Measurements from ENCODE around the gene MAGI1.
"Not testable (repeated sequence)": the region's sequence is repeated elsewhere in the genome, so short reads cannot be mapped to it uniquely, and the experiment has no call there.

Gene MAGI1

DNA sequence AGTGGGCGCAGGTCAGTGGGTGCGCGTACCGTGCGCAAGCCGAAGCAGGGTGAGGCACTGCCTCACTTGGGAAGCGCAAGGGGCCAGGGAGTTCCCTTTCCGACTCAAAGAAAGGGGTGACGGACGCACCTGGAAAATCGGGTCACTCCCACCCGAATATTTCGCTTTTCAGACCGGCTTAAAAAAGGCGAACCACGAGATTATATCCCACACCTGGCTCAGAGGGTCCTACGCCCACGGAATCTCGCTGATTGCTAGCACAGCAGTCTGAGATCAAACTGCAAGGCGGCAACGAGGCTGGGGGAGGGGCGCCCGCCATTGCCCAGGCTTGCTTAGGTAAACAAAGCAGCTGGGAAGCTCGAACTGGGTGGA, 529.3 kb downstream of the MAGI1 start:
- H3K4me3 Mint-ChIP-seq; H3K4me1 Mint-ChIP-seq (ENCODE audit: low read depth); H3K9me3 Mint-ChIP-seq (ENCODE audit: low read depth); H3K27ac Mint-ChIP-seq; H3K27me3 Mint-ChIP-seq; H3K36me3 Mint-ChIP-seq: not testable (repeated sequence)

DNA sequence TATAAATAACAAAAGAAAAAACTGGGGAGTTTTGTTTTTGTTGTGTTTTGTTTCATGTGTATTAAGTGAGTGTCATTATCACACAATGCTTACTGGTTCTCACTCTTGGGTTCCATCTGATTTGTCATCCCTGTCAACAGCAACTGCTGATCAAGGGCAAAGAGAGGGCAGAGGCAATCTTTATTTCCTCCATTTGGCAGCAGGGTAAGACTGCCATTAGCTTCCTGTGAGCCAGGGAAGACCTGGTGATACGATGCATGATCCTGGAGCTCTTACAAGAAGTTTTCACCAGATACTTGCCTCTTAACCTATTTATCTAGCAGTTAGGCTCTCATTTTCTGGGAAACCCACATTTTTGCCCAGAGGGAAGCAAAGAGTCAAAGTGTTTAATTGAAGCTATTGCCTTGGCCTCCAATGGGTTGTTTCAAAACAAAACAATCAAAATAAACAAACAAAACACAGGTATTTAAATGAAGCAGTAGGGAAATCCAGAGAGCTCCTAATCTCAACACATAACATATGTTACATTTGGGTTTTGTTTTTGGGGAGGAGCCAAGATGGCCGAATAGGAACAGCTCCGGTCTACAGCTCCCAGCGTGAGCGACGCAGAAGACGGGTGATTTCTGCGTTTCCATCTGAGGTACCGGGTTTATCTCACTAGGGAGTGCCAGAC, 529.8 kb downstream of the MAGI1 start:
- Mint-ChIP-seq H3K4me3 (no peak overlapping the region), H3K27me3 (no peaks in the 10 kb centered on the region), H3K9me3 (ENCODE audit: low read depth) (peaks cover 7% of the 10 kb centered on the region), H3K4me1 (ENCODE audit: low read depth) (no peaks in the 10 kb centered on the region), H3K36me3 (no peaks in the 10 kb centered on the region), H3K27ac (no peak overlapping the region)

DNA sequence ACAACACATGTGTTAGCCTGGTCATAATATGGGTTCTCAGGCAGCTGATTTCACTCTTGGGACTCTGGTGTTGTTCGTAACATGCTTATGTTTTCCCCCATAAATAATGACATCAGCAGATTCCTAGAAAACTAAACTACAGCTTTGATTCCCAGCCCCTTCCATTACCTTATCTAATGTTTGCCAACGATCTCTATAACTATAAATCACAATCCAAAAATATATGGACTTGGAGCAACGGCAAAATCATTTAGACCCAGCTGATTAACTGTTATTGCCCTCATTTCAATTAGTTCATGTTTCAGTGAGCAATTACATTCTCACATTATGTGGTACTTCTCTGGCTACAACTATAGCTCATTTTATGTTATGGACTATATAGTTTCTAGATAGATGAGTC, 531.3 kb downstream of the MAGI1 start:
- Mint-ChIP-seq H3K4me3 (no peak overlapping the region), H3K4me1 (ENCODE audit: low read depth) (no peaks in the 10 kb centered on the region), H3K36me3 (no peaks in the 10 kb centered on the region), H3K9me3 (ENCODE audit: low read depth) (peaks cover 15% of the 10 kb centered on the region), H3K27me3 (no peaks in the 10 kb centered on the region), H3K27ac (no peak overlapping the region)

DNA sequence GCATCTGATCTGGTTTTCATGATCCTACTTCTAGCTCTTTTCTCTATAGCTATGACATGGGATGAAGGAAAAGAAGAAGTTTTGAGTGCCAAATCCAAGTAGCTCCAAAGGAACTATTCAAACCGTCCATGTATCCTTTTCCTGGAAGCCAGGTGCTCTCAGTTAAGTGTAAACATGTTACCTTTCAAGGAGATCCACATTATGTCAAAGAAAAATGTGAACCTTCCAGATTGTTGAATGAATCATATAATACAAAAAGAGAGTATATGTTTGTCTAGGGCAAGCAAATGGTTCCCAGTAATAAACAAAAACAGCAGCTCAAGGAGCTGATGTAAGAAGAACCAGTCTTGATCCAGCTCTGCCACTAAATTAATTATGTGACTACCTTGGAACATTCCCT, 534.9 kb downstream of the MAGI1 start:
- H3K4me3 Mint-ChIP-seq: no peak overlapping the region
- H3K27me3 Mint-ChIP-seq: no peaks in the 10 kb centered on the region
- no peaks in the 10 kb centered on the region for H3K4me1 Mint-ChIP-seq (ENCODE audit: low read depth)
- no peaks in the 10 kb centered on the region for H3K36me3 Mint-ChIP-seq
- H3K9me3 Mint-ChIP-seq (ENCODE audit: low read depth): peaks cover 15% of the 10 kb centered on the region
- H3K27ac Mint-ChIP-seq: no peak overlapping the region

DNA sequence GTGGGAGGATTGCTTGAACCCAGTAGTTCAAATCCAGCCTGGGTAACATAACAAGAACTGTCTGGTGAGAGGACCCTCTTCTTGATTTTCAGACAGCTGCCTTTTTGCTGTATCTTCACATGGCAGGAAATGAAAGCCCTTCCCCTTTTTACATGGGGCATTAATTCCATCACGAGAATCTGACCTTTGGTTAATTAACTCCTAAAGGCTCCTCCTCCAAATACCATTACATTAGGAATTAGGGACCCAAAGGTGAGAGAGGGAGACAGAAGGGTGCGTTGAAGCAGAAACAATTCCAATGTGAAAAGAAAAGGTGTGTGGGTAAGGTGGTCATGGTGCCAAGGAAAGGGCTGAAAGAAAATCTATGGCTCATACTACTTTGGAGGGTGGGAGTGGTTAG, 536.2 kb downstream of the MAGI1 start:
- Mint-ChIP-seq H3K27me3 (no peaks in the 10 kb centered on the region), H3K4me3 (no peak overlapping the region), H3K27ac (no peak overlapping the region), H3K9me3 (ENCODE audit: low read depth) (peaks cover 15% of the 10 kb centered on the region), H3K4me1 (ENCODE audit: low read depth) (no peaks in the 10 kb centered on the region), H3K36me3 (no peaks in the 10 kb centered on the region)

DNA sequence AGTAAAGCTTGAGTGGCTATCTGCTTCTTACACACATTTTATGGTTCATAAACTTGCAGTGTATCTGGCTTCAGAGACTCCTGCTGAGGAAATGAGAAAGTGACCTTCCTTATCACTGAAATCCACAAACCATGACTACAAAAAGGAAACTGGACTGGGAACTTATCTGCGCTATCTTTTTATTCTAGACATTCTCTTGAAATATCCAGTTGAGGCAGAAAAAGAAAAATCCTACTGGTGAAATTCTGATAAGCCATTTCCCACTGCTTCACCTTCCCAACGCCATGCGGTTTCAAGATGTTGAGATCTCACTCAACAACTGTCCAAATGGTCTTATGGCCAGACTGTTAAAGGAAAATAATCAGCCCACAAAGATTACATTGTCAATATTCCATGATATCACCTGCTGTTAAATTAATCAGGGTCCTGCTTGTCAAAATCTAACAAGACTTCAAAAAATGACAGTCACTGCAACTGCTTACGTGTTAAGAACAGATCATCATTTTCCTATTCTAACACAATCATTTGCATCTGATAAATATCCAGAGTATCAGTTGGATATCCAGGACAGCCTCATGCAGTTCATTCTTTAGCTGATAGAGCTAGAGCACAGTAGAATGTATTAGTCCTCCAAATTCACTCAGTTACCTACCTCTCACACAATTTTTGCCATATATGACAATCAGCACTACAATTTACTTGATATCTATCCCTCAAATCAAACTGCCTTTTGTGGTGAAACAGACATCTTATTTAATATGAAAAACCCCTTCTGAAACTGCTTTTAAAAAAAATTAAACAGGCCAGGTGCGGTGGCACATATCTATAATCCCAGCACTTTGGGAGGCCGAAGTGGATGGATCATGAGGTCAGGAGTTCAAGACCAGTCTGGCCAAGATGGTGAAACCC, 538.1 kb downstream of the MAGI1 start:
- no peaks in the 10 kb centered on the region for H3K27me3 Mint-ChIP-seq
- peaks cover 16% of the 10 kb centered on the region for H3K9me3 Mint-ChIP-seq (ENCODE audit: low read depth)
- no peaks in the 10 kb centered on the region for H3K4me1 Mint-ChIP-seq (ENCODE audit: low read depth)
- H3K36me3 Mint-ChIP-seq: no peaks in the 10 kb centered on the region
- H3K27ac Mint-ChIP-seq: no peak overlapping the region
- H3K4me3 Mint-ChIP-seq: no peak overlapping the region

DNA sequence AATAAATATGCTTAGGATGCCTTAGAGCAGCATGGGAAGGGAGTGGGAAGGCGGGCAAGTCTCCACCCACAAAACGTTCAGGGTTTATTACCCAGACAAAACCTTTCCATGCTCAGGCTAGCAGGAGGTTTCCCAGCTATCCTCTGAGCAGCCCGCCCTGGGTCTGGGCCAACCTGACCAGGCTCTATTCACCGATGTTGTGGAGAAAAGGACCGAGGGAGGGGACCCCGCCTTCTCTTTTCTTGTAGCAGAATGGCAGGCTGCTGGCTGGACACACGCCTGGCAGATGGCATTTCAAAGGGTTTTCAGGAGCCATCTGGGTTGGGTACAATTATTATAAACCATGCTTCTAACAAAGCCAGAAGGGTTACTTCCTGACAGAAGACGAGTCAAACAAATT, 540.9 kb downstream of the MAGI1 start:
- Mint-ChIP-seq H3K27ac (no peak overlapping the region), H3K36me3 (no peaks in the 10 kb centered on the region), H3K4me3 (no peak overlapping the region), H3K4me1 (ENCODE audit: low read depth) (no peaks in the 10 kb centered on the region), H3K9me3 (ENCODE audit: low read depth) (peaks cover 9% of the 10 kb centered on the region), H3K27me3 (no peaks in the 10 kb centered on the region)

DNA sequence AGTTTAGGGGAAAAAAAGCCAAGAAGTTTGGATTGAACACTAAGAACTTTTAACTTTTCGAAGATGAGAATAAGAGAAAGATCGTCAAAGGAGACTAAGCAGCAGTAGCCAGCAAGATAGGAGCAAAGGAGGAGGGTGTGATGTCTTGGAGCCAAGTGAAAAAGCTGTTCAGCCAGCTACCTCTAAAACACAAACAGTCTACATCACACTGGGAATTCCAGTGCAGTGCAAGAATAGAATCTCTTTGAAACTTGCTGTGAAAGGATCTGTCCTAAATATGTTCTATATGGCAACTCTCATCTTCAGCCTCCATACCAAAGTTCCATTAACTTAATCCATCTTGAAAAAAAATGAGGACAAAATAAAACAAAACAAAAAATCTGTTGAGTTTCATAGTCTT, 541.5 kb downstream of the MAGI1 start:
- Mint-ChIP-seq H3K4me3 (no peak overlapping the region), H3K9me3 (ENCODE audit: low read depth) (peaks cover 5% of the 10 kb centered on the region), H3K36me3 (no peaks in the 10 kb centered on the region), H3K27ac (no peak overlapping the region), H3K27me3 (no peaks in the 10 kb centered on the region), H3K4me1 (ENCODE audit: low read depth) (no peaks in the 10 kb centered on the region)

DNA sequence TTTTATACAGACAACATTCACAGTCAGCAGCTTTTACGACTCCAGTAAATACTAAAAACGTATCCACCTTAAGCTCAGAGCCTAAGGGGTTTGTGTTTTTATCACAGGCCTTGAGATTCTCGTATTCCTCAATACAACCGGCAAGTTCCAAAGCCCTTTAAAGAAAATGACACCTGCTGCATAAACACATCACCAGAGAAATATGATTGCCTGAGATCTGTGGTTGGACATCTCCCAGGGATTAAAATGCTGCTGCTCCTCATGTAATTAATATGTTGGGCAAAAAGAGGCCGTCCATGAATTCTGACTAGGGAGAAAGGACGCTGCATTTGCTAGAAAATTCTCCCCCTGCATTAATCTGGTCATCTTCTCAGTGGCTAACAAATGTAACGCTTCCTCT, 544.8 kb downstream of the MAGI1 start:
- no peaks in the 10 kb centered on the region for H3K4me1 Mint-ChIP-seq (ENCODE audit: low read depth)
- H3K9me3 Mint-ChIP-seq (ENCODE audit: low read depth): peaks cover 9% of the 10 kb centered on the region
- H3K27me3 Mint-ChIP-seq: no peaks in the 10 kb centered on the region
- H3K4me3 Mint-ChIP-seq: no peak overlapping the region
- H3K27ac Mint-ChIP-seq: no peak overlapping the region
- H3K36me3 Mint-ChIP-seq: no peaks in the 10 kb centered on the region

DNA sequence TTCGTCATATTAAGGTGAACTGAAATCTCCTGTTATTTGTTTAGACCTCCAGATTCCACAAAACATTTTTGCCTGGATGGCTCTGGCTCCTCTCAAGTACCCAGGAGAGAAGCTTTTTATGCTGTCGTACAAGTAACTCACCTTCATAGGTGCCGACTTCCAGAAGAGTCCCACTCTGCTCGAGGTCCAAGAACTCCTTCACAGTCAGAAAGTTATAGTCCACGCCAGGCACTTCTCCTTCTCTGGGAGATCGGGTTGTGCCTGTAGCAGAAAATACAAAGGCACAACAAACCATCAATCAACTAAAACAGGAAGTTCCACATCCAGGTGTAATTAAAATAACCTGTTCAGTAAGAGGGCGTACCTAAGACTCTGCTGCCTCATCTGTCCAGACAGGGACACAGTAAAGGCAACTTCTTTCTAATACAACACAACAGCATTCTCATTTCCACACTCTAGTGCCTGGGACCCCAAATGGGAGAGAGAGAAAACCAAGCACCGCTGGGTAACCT, 545.3 kb downstream of the MAGI1 start:
- H3K36me3 Mint-ChIP-seq: no peaks in the 10 kb centered on the region
- H3K4me3 Mint-ChIP-seq: no peak overlapping the region
- no peaks in the 10 kb centered on the region for H3K27me3 Mint-ChIP-seq
- peaks cover 9% of the 10 kb centered on the region for H3K9me3 Mint-ChIP-seq (ENCODE audit: low read depth)
- H3K27ac Mint-ChIP-seq: no peak overlapping the region
- no peaks in the 10 kb centered on the region for H3K4me1 Mint-ChIP-seq (ENCODE audit: low read depth)

DNA sequence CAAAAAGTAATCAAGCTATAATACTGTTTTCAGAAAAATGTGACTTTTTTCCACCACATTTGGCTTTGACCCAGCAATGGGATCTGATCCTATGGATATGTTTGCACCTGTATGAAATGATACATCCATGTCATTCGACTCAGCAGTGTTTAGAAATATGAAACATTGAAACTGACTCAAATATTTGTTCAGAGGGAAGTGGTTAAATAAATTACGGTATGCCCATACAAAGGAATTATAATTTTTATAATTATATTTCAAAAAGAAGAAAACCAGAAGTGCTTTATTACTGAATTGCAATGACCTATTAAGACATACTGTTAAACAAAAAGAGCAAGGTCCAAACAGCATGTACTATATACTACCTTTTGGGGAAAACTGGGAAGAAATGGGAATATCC, 546.5 kb downstream of the MAGI1 start:
- Mint-ChIP-seq H3K4me3 (no peak overlapping the region), H3K27ac (no peak overlapping the region), H3K36me3 (no peaks in the 10 kb centered on the region), H3K4me1 (ENCODE audit: low read depth) (no peaks in the 10 kb centered on the region), H3K9me3 (ENCODE audit: low read depth) (peaks cover 9% of the 10 kb centered on the region), H3K27me3 (no peaks in the 10 kb centered on the region)

DNA sequence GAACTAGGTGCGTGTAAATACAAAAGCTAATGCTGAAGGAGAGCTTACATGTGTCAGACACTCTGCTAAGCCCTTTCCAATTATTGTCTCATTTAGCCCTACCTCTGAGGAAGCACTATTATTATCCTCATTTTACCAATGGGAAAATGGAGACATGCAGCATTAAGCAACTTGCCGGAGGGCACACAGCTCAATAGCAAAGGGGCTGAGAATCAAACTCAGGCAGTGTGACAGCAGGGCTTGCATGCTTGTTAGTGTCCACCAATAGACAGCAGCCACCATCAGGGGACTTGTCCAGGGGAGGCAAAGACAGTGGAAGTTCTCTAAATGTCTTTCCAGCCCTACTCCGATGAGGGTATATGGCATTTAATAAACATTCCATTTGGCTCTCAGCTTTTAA, 548.6 kb downstream of the MAGI1 start:
- no peaks in the 10 kb centered on the region for H3K36me3 Mint-ChIP-seq
- H3K27ac Mint-ChIP-seq: no peak overlapping the region
- no peak overlapping the region for H3K4me3 Mint-ChIP-seq
- peaks cover 4% of the 10 kb centered on the region for H3K9me3 Mint-ChIP-seq (ENCODE audit: low read depth)
- no peaks in the 10 kb centered on the region for H3K27me3 Mint-ChIP-seq
- no peaks in the 10 kb centered on the region for H3K4me1 Mint-ChIP-seq (ENCODE audit: low read depth)

DNA sequence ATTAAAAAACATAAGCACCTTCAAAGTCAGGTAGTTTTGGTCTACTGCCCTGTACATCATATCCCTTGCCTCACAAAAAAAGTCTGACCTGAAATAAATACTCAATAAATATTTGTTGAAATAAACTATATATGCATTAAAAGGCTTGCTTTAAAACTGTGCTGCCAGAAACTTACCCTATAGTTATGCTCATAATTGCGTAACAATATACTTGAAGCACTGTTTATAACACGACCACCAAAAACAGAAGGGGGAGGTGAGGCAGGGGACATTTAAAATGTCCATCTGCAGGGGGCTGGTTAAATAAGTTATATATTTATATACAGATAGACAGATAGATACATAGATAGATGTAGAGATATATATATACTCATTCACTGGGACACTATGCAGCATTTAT, 549.5 kb downstream of the MAGI1 start:
- Mint-ChIP-seq H3K27ac (no peak overlapping the region), H3K36me3 (no peaks in the 10 kb centered on the region), H3K4me3 (no peak overlapping the region), H3K4me1 (ENCODE audit: low read depth) (no peaks in the 10 kb centered on the region), H3K27me3 (no peaks in the 10 kb centered on the region), H3K9me3 (ENCODE audit: low read depth) (peaks cover 4% of the 10 kb centered on the region)

DNA sequence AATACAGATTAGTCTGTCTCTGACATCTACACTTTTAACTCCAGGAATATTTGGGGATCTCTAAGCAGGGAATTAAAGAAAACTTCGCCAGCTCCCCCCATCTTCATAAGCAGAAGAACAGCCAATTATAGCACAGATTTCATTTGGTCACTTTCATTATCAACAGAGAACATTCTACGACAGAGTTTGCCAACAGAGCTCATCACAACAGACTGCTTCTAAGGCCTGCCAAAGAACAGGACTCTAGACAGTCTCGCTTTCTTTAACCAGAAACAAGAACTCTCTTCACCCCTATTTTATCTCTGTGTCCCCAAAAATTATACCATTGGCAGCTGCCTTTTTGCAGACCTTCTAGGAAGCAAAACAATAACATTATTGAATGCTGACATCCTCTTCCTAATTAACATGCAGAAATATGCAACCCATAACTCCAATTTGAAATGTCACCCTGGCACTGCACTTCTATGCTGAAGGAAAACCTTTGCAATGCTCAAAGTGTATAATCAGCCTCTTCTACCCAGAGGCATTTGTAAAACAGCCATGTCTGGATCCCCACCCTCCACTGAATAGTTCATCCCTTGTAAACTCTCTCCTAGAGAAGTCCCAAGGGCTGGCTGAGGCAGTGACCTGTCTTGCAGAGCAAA, 552.8 kb downstream of the MAGI1 start:
- Mint-ChIP-seq H3K4me3 (no peak overlapping the region), H3K9me3 (ENCODE audit: low read depth) (no peaks in the 10 kb centered on the region), H3K27ac (no peak overlapping the region), H3K36me3 (no peaks in the 10 kb centered on the region), H3K27me3 (no peaks in the 10 kb centered on the region), H3K4me1 (ENCODE audit: low read depth) (no peaks in the 10 kb centered on the region)

DNA sequence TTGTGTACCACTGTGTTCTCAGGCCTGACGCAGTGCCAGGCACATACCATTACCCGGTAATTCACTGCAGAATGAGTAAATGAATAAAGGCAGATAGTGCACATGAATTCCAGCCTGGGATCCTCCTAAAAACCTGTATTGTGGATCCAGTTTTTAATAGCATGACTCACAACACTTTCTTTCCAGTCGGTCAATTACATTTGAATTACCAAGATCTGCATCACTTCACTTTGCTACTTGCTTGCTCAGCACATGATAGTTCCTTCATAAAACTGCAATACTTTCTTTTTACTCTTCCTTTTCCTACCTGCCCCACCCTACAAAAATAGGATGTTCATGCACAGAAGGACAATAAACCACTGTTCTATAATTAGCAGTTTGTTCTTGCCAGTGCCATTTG, 553.8 kb downstream of the MAGI1 start:
- Mint-ChIP-seq H3K27me3 (no peaks in the 10 kb centered on the region), H3K27ac (no peak overlapping the region), H3K9me3 (ENCODE audit: low read depth) (no peaks in the 10 kb centered on the region), H3K4me3 (no peak overlapping the region), H3K36me3 (no peaks in the 10 kb centered on the region), H3K4me1 (ENCODE audit: low read depth) (no peaks in the 10 kb centered on the region)
